Naive B cell (primary cell): ENCODE data around the gene BMPR1A. TPM values are rescaled to one million over a fixed set of nuclear protein-coding genes. Genes with fewer than 3 reads are reported as not detected.
"Not testable (repeated sequence)": the region's sequence is repeated elsewhere in the genome, so short reads cannot be mapped to it uniquely, and the experiment has no call there.

Experiments
- ATAC-seq, 2 donors: fragments of 150-1000 bp; cut with Tn5 transposase; 2 replicates each; pipeline ENCODE4 v1.10.0; 2021; ENCODE audit warnings: low read depth in 2 of 2, mild to moderate bottlenecking in 2 of 2, moderate library complexity in 2 of 2
- DNase-seq: peaks from one replicate; pipeline ENCODE4 v3.0.0; 2022
- H3K27ac Mint-ChIP-seq, 6 donors: one replicate each; pipeline ENCODE4 v1.8.0; 2020 to 2022; ENCODE audit warnings: mild to moderate bottlenecking in 6 of 6, mixed read lengths in 6 of 6, moderate library complexity in 5 of 6, inconsistent platforms in 2 of 6
- H3K27me3 Mint-ChIP-seq, 3 donors: one replicate each; pipeline ENCODE4 v1.8.0; 2021 to 2022; ENCODE audit warnings: mixed read lengths in 3 of 3, mild to moderate bottlenecking in 1 of 3
- H3K36me3 Mint-ChIP-seq, 2 donors: one replicate each; pipeline ENCODE4 v1.8.0; 2020 to 2022; ENCODE audit warnings: mixed read lengths in 2 of 2, inconsistent platforms in 1 of 2, mild to moderate bottlenecking in 1 of 2
- H3K4me1 Mint-ChIP-seq, 3 donors: one replicate each; pipeline ENCODE4 v1.8.0; 2020 to 2022; ENCODE audit warnings: mixed read lengths in 3 of 3, inconsistent platforms in 1 of 3, mild to moderate bottlenecking in 1 of 3, moderate library complexity in 1 of 3
- H3K4me3 Mint-ChIP-seq, 8 donors: one replicate each; pipeline ENCODE4 v1.8.0; 2020 to 2022; ENCODE audit warnings: mild to moderate bottlenecking in 8 of 8, mixed read lengths in 8 of 8, moderate library complexity in 8 of 8, inconsistent platforms in 2 of 8
- H3K9me3 Mint-ChIP-seq, 7 donors: one replicate each; pipeline ENCODE4 v1.8.0; 2020 to 2022; ENCODE audit warnings: mixed read lengths in 7 of 7, mild to moderate bottlenecking in 5 of 7, inconsistent platforms in 2 of 7, moderate library complexity in 1 of 7
- polyA plus RNA-seq, 6 donors: library from polyadenylated mRNA; unstranded; fragments of 300-500 nt; fragmentation: Illumina TruSeq; gene quantifications; one replicate each; pipeline ENCODE4 v1.2.3, GENCODE V29; 2021; ENCODE audit warnings: low read depth in 6 of 6

Gene BMPR1A
- polyA plus RNA-seq, 6 donors from 2014 or later: 0.73 to 3.4 (median 1.2) TPM; not detected in 1

- DNase-seq: no peak
- no peaks in the 10 kb centered on the region for H3K4me1 Mint-ChIP-seq
- H3K27ac Mint-ChIP-seq: peak overlapping the region in 1 of 6 donors; percentile 24
- ATAC-seq: no peak
- peaks cover 4 to 10% of the 10 kb centered on the region in 2 donors for H3K36me3 Mint-ChIP-seq
- H3K4me3 Mint-ChIP-seq: no peak overlapping the region
- H3K27me3 Mint-ChIP-seq: peaks cover 0 to 9% (median under 1%) of the 10 kb centered on the region in 3 donors
- peaks cover 8 to 35% (median 24%) of the 10 kb centered on the region in 7 donors for H3K9me3 Mint-ChIP-seq
Measured at GRCh38 chr10:86952106-86952505, 195.7 kb downstream of the BMPR1A start.

DNA sequence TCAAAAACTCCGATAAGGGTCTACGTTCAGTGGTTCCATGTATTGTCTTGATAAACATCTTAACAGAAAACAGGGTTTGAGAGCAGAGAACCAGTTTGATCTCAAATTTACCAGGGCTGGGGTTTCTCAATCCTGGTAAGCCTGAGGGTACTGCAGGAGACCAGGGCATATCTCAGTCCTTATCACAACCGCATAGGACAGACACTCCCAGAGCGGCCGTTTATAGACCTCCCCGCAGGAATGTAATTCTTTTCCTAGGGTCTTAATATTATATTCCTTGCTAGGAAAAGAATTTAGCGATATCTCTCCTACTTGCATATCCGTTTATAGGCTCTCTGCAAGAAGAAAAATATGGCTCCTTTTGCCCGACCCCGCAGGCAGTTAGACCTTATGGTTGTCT, 196.3 kb downstream of the BMPR1A start:
- Mint-ChIP-seq H3K27me3 (peaks cover 0 to 15% (median 0%) of the 10 kb centered on the region in 3 donors), H3K9me3 (peaks cover 8 to 35% (median 24%) of the 10 kb centered on the region in 7 donors), H3K27ac (peak overlapping the region in 1 of 6 donors; percentile 36), H3K36me3 (peaks cover 4 to 10% of the 10 kb centered on the region in 2 donors)
- not testable (repeated sequence) for H3K4me1 Mint-ChIP-seq, ATAC-seq, DNase-seq, H3K4me3 Mint-ChIP-seq

- DNase-seq: no peak
- peaks cover 0 to 6% (median 0%) of the 10 kb centered on the region in 3 donors for H3K27me3 Mint-ChIP-seq
- H3K36me3 Mint-ChIP-seq: peaks cover 4 to 10% of the 10 kb centered on the region in 2 donors
- no peak for ATAC-seq
- peaks cover 8 to 35% (median 24%) of the 10 kb centered on the region in 7 donors for H3K9me3 Mint-ChIP-seq
- no peak overlapping the region for H3K27ac Mint-ChIP-seq
- no peak overlapping the region for H3K4me3 Mint-ChIP-seq
- no peaks in the 10 kb centered on the region for H3K4me1 Mint-ChIP-seq
Measured at GRCh38 chr10:86953747-86954680, 197.6 kb downstream of the BMPR1A start.

GRCh38 chr10:86954681-86955500, 198.5 kb downstream of the BMPR1A start:
- no peak for ATAC-seq
- Mint-ChIP-seq H3K27me3 (peaks cover 0 to 6% (median 0%) of the 10 kb centered on the region in 3 donors), H3K27ac (no peak overlapping the region), H3K4me1 (no peaks in the 10 kb centered on the region), H3K4me3 (no peak overlapping the region), H3K9me3 (peaks cover 8 to 35% (median 24%) of the 10 kb centered on the region in 7 donors), H3K36me3 (peaks cover 4 to 10% of the 10 kb centered on the region in 2 donors)
- no peak for DNase-seq

- H3K27me3 Mint-ChIP-seq: peaks cover 0 to 6% (median 2%) of the 10 kb centered on the region in 3 donors
- H3K4me3 Mint-ChIP-seq: no peak overlapping the region
- H3K4me1 Mint-ChIP-seq: no peaks in the 10 kb centered on the region
- ATAC-seq: no peak
- H3K36me3 Mint-ChIP-seq: peaks cover under 1 to 10% of the 10 kb centered on the region in 2 donors
- no peak for DNase-seq
- no peak overlapping the region for H3K27ac Mint-ChIP-seq
- H3K9me3 Mint-ChIP-seq: peaks cover 8 to 31% (median 21%) of the 10 kb centered on the region in 7 donors
Measured at GRCh38 chr10:86955501-86956194, 199.2 kb downstream of the BMPR1A start.

- no peak for DNase-seq
- no peak for ATAC-seq
- peaks cover 8 to 24% (median 20%) of the 10 kb centered on the region in 7 donors for H3K9me3 Mint-ChIP-seq
- peaks cover 0 to 6% (median 3%) of the 10 kb centered on the region in 3 donors for H3K27me3 Mint-ChIP-seq
- H3K36me3 Mint-ChIP-seq: peaks cover 0 to 10% of the 10 kb centered on the region in 2 donors
- H3K4me1 Mint-ChIP-seq: no peaks in the 10 kb centered on the region
- peak overlapping the region in 1 of 8 donors; percentile 21 for H3K4me3 Mint-ChIP-seq
- no peak overlapping the region for H3K27ac Mint-ChIP-seq
Measured at GRCh38 chr10:86956195-86956847, 199.9 kb downstream of the BMPR1A start.

GRCh38 chr10:86956848-86957448, 200.5 kb downstream of the BMPR1A start:
- H3K4me3 Mint-ChIP-seq: no peak overlapping the region
- H3K27ac Mint-ChIP-seq: no peak overlapping the region
- no peaks in the 10 kb centered on the region for H3K4me1 Mint-ChIP-seq
- peaks cover 0 to 7% of the 10 kb centered on the region in 2 donors for H3K36me3 Mint-ChIP-seq
- ATAC-seq: no peak
- no peak for DNase-seq
- peaks cover 6 to 19% (median 15%) of the 10 kb centered on the region in 7 donors for H3K9me3 Mint-ChIP-seq
- peaks cover 0 to 6% (median 3%) of the 10 kb centered on the region in 3 donors for H3K27me3 Mint-ChIP-seq

- peak within 1 kb of the TSS in 2 of 6 donors; percentile 63 to 69 for H3K27ac Mint-ChIP-seq
- H3K4me3 Mint-ChIP-seq: no peak within 1 kb of the TSS
Measured at GRCh38 chr10:86957471-86958115, 201.2 kb downstream of the BMPR1A start, which contains the start of gene MMRN2. Gene MMRN2, minus strand, starts transcription at chr10:86957615. Its CDS starts 74 bp downstream, at chr10:86957541.

DNA sequence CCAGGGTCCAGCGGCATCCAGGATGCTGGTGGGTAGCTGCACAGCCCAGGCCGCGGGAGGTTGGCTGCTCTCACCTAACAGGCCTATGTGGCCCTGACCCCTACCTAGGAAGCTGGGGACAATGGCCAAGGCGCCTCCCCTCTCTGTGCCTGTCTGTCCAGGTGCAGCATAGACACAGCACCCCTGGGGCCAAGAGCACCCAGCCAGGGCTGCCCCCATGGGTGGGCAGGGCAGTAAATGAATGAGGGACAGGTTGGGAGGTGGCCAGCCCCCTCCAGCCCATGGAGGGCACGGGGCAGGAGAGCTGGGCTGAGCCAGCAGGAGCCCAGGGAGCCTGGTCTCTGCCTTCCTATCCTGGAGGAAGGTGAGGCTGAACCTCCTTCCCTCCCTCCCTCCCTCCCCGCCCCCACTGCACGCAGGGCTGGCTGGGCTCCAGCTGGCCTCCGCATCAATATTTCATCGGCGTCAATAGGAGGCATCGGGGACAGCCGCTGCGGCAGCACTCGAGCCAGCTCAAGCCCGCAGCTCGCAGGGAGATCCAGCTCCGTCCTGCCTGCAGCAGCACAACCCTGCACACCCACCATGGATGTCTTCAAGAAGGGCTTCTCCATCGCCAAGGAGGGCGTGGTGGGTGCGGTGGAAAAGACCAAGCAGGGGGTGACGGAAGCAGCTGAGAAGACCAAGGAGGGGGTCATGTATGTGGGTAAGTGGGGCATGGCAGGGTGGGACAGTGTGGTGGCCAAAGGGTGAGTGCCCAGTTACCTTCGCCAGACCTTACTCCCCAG, 201.9 kb downstream of the BMPR1A start, which contains the start of gene SNCG:
Gene SNCG (plus strand): TSS at position 484 of the 785 bp plus-strand sequence. CDS start 99 bp downstream, at position 583.
- no peak for ATAC-seq
- H3K9me3 Mint-ChIP-seq: peaks cover 0 to 7% (median 3%) of the 10 kb centered on the region in 7 donors

More at GRCh38 chr10:86957471-86958115, 201.2 kb downstream of the BMPR1A start, which contains the start of gene MMRN2:
- DNase-seq (no peak), ATAC-seq (no peak)
- Mint-ChIP-seq H3K27me3 (peaks cover 0 to 6% (median 3%) of the 10 kb centered on the region in 3 donors), H3K36me3 (peaks cover 0 to under 1% of the 10 kb centered on the region in 2 donors), H3K9me3 (peaks cover 0 to 12% (median 9%) of the 10 kb centered on the region in 7 donors), H3K4me1 (no peaks in the 10 kb centered on the region)

DNA sequence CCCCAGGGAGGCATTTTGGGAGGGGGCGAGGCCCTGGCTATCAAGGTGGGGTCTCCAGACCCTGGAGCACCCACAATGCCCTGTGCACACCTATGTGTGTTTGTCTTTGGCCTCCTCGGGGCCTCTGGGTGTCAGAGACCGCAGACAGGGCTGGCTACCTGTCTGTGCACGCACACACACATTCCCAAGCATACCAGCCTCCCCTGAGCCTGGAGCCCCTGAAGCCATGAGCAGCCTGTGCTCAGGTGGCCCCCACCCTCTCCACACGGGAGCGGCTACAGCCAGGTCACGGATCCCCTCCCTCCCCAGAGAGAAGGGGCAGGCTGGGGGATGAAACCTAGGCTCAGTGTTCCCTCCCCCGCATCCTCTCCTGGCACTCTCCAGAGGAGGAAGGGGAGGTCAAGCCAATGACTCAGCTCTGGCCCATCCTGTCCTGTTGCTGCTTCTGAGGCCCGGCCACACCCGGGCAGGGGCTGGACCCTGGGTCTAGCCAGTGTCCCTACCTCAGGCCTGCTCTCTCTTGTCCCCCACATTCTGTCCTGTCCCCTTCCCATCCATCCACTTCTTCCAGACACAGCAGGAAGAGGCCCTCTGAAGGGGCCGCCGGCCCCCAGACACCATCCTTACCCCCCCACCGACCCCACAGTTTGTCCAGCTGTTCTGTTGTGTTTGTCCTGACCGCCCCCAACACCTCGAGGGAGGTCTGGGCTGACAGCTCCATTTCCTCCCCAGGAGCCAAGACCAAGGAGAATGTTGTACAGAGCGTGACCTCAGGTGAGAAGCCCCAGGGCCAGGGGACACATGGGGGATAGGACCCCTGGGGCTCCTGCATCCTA, 202.7 kb downstream of the BMPR1A start:
- Mint-ChIP-seq H3K27me3 (peaks cover 0 to 6% (median 3%) of the 10 kb centered on the region in 3 donors), H3K4me1 (no peaks in the 10 kb centered on the region), H3K4me3 (no peak overlapping the region), H3K9me3 (peaks cover 0 to 2% (median 0%) of the 10 kb centered on the region in 7 donors), H3K27ac (peak overlapping the region in 1 of 6 donors; percentile 47), H3K36me3 (no peaks in the 10 kb centered on the region)
- no peak for DNase-seq
- no peak for ATAC-seq

More for the DNA sequence above, 201.9 kb downstream of the BMPR1A start, which contains the start of gene SNCG:
- H3K36me3 Mint-ChIP-seq: no peaks in the 10 kb centered on the region
- H3K4me3 Mint-ChIP-seq: no peak within 1 kb of the TSS
- H3K27me3 Mint-ChIP-seq: peaks cover 0 to 6% (median 3%) of the 10 kb centered on the region in 3 donors
- peak within 1 kb of the TSS in 2 of 6 donors; percentile 63 to 69 for H3K27ac Mint-ChIP-seq
- no peak for DNase-seq
- H3K4me1 Mint-ChIP-seq: no peaks in the 10 kb centered on the region
